HL-60 (cell line): Measurements from ENCODE around the gene PLA2G2E.

Source experiments
- CTCF ChIP-seq: IDR thresholded peaks from one replicate; pipeline ENCODE4 v1.5.1; 2011; ENCODE audit warnings: low read length, control low read depth, inconsistent platforms; ENCODE audit not compliant: insufficient read depth
- REST ChIP-seq: IDR thresholded peaks from 2 replicates; pipeline ENCODE4 v1.6.1; 2012; ENCODE audit warnings: low read depth; ENCODE audit not compliant: insufficient replicate concordance

- no peak for TF ChIP-seq CTCF
- TF ChIP-seq REST, result no peak
These were observed 19.8 kb downstream of the PLA2G2E start for GRCh38 chr1:19903621-19904020.
